A673 (cell line): Measurements from ENCODE around the gene LHX4. TPM values are rescaled to one million over a fixed set of nuclear protein-coding genes. Genes with fewer than 3 reads are reported as not detected.

Experiments used
- BruUV-seq: library from RNA; stranded (reverse); fragments of 400-500 nt; replicated peaks from 2 replicates; lab custom pipeline; 2021; lab: Mats Ljungman, UMichigan
- CTCF ChIA-PET: fragments of 300-600 bp; sonication (Branson Sonifier 250); formaldehyde crosslinking; loops from one replicate; lab custom pipeline; 2022; ENCODE audit warnings: antibody characterized with exemption; lab: Charles Lee
- POLR2A ChIA-PET: fragments of 300-600 bp; sonication (Branson Sonifier 250); formaldehyde crosslinking; loops from one replicate; lab custom pipeline; 2022; ENCODE audit warnings: antibody characterized with exemption; ENCODE audit not compliant: low non-redundant PET; lab: Charles Lee
- DNase-seq: peaks from one replicate; pipeline ENCODE4 v3.0.0-alpha.2; 2015; ENCODE audit warnings: low spot score
- H3K27ac ChIP-seq: fragments of 200-600 bp; sonication (generic); 2 replicates; pipeline ENCODE4 v1.5.1; 2016; ENCODE audit warnings: mixed run types, low read depth, mild to moderate bottlenecking, mixed read lengths, antibody characterized with exemption, low read length; ENCODE audit not compliant: poor library complexity, severe bottlenecking
- H3K27me3 ChIP-seq: fragments of 200-600 bp; sonication (generic); replicated peaks from 2 replicates; pipeline ENCODE4 v1.6.1; 2017; ENCODE audit warnings: mixed run types, low read depth, mild to moderate bottlenecking, mixed read lengths, antibody characterized with exemption, low read length; ENCODE audit not compliant: insufficient read depth, poor library complexity
- H3K36me3 ChIP-seq: fragments of 200-600 bp; sonication (generic); 2 replicates; pipeline ENCODE4 v1.6.1; 2016; ENCODE audit warnings: mixed run types, mild to moderate bottlenecking, mixed read lengths, antibody characterized with exemption, low read length; ENCODE audit not compliant: insufficient read depth, poor library complexity, severe bottlenecking
- H3K4me1 ChIP-seq: fragments of 200-600 bp; sonication (generic); 2 replicates; pipeline ENCODE4 v1.6.1; 2017; ENCODE audit warnings: mixed run types, mild to moderate bottlenecking, mixed read lengths, antibody characterized with exemption, low read length; ENCODE audit not compliant: insufficient read depth, poor library complexity, severe bottlenecking
- H3K4me3 ChIP-seq: fragments of 200-600 bp; sonication (generic); 2 replicates; pipeline ENCODE4 v1.5.1; 2016; ENCODE audit warnings: low read depth, mixed run types, mild to moderate bottlenecking, mixed read lengths, low read length; ENCODE audit not compliant: poor library complexity, severe bottlenecking
- H3K9me3 ChIP-seq: fragments of 200-600 bp; sonication (generic); 2 replicates; pipeline ENCODE4 v1.6.1; 2016; ENCODE audit warnings: mixed run types, low read depth, mild to moderate bottlenecking, mixed read lengths, antibody characterized with exemption, low read length; ENCODE audit not compliant: poor library complexity, severe bottlenecking
- CTCF ChIP-seq: fragments of 300-800, 200-600 bp; sonication (generic); conservative IDR thresholded peaks from 2 replicates; pipeline ENCODE4 v1.5.1; 2017; ENCODE audit warnings: low read depth, mild to moderate bottlenecking, antibody characterized with exemption, low read length, moderate library complexity, mixed read lengths
- EZH2 ChIP-seq: fragments of 200-600 bp; sonication (generic); IDR thresholded peaks from 2 replicates; pipeline ENCODE4 v1.6.1; 2017; ENCODE audit warnings: borderline replicate concordance, low read depth, mild to moderate bottlenecking, mixed read lengths, antibody characterized with exemption, low read length; ENCODE audit not compliant: poor library complexity, severe bottlenecking
- intact Hi-C: fragments of 100-400 bp; cut with micrococcal nuclease; formaldehyde crosslinking; loops from one replicate; pipeline ENCODE4 v1.10.0; 2022; ENCODE audit not compliant: unreplicated experiment
- total RNA-seq: library from RNA; stranded (reverse); gene quantifications from 2 replicates; pipeline ENCODE4 v1.2.3, GENCODE V29; 2021

The LHX4 gene
- total RNA-seq, 1 experiment from 2014 or later: not detected

GRCh38 chr1:180288940-180289339 is 58.9 kb downstream of the LHX4 start:
- DNase-seq: no peak
- BruUV-seq: no TSS peak
- Histone ChIP-seq H3K27me3 (no peaks in the 10 kb centered on the region), H3K9me3 (no peaks in the 10 kb centered on the region), H3K4me1 (peaks cover 10% of the 10 kb centered on the region), H3K36me3 (no peaks in the 10 kb centered on the region), H3K27ac (no peak overlapping the region), H3K4me3 (no peak overlapping the region)
- intact Hi-C loops: no loop called here
- TF ChIP-seq CTCF: no peak
- TF ChIP-seq EZH2: no peak
- POLR2A ChIA-PET: no interaction called here
- CTCF ChIA-PET: no interaction called here

- no peak overlapping the region for H3K27ac ChIP-seq
- no peak for DNase-seq
- no peak overlapping the region for H3K4me3 ChIP-seq
- TF ChIP-seq EZH2: no peak
- no peak for TF ChIP-seq CTCF
- ChIA-PET CTCF (no interaction called here), POLR2A (no interaction called here)
- H3K27me3 ChIP-seq: no peaks in the 10 kb centered on the region
- H3K4me1 ChIP-seq: peaks cover 10% of the 10 kb centered on the region
- no TSS peak for BruUV-seq
- no peaks in the 10 kb centered on the region for H3K9me3 ChIP-seq
- intact Hi-C loops: no loop called here
- H3K36me3 ChIP-seq: no peaks in the 10 kb centered on the region
These were observed 60.4 kb downstream of the LHX4 start for GRCh38 chr1:180290265-180291001.

- no peaks in the 10 kb centered on the region for H3K9me3 ChIP-seq
- H3K36me3 ChIP-seq: no peaks in the 10 kb centered on the region
- no peak overlapping the region for H3K4me3 ChIP-seq
- TF ChIP-seq EZH2: no peak
- TF ChIP-seq CTCF: no peak
- ChIA-PET CTCF (no interaction called here), POLR2A (no interaction called here)
- H3K4me1 ChIP-seq: peaks cover 10% of the 10 kb centered on the region
- no TSS peak for BruUV-seq
- intact Hi-C loops: no loop called here
- no peak for DNase-seq
- H3K27me3 ChIP-seq: no peaks in the 10 kb centered on the region
- no peak overlapping the region for H3K27ac ChIP-seq
These were observed 60.9 kb downstream of the LHX4 start for GRCh38 chr1:180291004-180291403.
